Measurements from ENCODE around the gene XPO6. TPM values are rescaled to one million over a fixed set of nuclear protein-coding genes. Genes with fewer than 3 reads are reported as not detected.

The XPO6 gene
- total RNA-seq, 1 experiment from 2014 or later = 135 TPM

- ATAC-seq (no peak), DNase-seq (ENCODE audit: low read depth, low spot score) (no peak)
- ChIA-PET CTCF (no interaction called here), POLR2A (no interaction called here)
- in situ Hi-C loops (cut with HindIII; ENCODE audit: low pct_unique_long_range_greater_than_20kb, low sequenced_read_pairs) = no loop called here
- Histone ChIP-seq H3K27ac (ENCODE audit: low read length) (no peak overlapping the region), H3K27me3 (ENCODE audit: control insufficient read depth, insufficient read depth, low read length) (no peaks in the 10 kb centered on the region), H3K4me1 (ENCODE audit: control insufficient read depth, insufficient read depth, low read length) (no peaks in the 10 kb centered on the region), H3K36me3 (ENCODE audit: control insufficient read depth, insufficient read depth, low read length) (no peaks in the 10 kb centered on the region), H3K4me3 (ENCODE audit: low read depth in 2 of 2, low read length in 2 of 2) (no peak overlapping the region), H3K9me3 (ENCODE audit: control insufficient read depth, insufficient read depth, low read depth, low read length) (no peaks in the 10 kb centered on the region)
- TF ChIP-seq POLR2AphosphoS5 (IDR thresholded peaks at IDR 0.05; ENCODE audit: low read depth, low read length) = no peak
- no peak for TF ChIP-seq SIN3A (IDR thresholded peaks at IDR 0.05; ENCODE audit: borderline replicate concordance, insufficient read depth, low read depth, low read length)
- no peak for TF ChIP-seq TCF7L2 (IDR thresholded peaks at IDR 0.05; ENCODE audit: low read depth, low read length)
- TF ChIP-seq, protein P1, sequence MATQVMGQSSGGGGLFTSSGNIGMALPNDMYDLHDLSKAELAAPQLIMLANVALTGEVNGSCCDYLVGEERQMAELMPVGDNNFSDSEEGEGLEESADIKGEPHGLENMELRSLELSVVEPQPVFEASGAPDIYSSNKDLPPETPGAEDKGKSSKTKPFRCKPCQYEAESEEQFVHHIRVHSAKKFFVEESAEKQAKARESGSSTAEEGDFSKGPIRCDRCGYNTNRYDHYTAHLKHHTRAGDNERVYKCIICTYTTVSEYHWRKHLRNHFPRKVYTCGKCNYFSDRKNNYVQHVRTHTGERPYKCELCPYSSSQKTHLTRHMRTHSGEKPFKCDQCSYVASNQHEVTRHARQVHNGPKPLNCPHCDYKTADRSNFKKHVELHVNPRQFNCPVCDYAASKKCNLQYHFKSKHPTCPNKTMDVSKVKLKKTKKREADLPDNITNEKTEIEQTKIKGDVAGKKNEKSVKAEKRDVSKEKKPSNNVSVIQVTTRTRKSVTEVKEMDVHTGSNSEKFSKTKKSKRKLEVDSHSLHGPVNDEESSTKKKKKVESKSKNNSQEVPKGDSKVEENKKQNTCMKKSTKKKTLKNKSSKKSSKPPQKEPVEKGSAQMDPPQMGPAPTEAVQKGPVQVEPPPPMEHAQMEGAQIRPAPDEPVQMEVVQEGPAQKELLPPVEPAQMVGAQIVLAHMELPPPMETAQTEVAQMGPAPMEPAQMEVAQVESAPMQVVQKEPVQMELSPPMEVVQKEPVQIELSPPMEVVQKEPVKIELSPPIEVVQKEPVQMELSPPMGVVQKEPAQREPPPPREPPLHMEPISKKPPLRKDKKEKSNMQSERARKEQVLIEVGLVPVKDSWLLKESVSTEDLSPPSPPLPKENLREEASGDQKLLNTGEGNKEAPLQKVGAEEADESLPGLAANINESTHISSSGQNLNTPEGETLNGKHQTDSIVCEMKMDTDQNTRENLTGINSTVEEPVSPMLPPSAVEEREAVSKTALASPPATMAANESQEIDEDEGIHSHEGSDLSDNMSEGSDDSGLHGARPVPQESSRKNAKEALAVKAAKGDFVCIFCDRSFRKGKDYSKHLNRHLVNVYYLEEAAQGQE (IDR thresholded peaks at IDR 0.05; ENCODE audit: insufficient read depth in 1 of 2, low read depth in 2 of 2, low read length in 1 of 2) = no peak
- TF ChIP-seq, protein P2, sequence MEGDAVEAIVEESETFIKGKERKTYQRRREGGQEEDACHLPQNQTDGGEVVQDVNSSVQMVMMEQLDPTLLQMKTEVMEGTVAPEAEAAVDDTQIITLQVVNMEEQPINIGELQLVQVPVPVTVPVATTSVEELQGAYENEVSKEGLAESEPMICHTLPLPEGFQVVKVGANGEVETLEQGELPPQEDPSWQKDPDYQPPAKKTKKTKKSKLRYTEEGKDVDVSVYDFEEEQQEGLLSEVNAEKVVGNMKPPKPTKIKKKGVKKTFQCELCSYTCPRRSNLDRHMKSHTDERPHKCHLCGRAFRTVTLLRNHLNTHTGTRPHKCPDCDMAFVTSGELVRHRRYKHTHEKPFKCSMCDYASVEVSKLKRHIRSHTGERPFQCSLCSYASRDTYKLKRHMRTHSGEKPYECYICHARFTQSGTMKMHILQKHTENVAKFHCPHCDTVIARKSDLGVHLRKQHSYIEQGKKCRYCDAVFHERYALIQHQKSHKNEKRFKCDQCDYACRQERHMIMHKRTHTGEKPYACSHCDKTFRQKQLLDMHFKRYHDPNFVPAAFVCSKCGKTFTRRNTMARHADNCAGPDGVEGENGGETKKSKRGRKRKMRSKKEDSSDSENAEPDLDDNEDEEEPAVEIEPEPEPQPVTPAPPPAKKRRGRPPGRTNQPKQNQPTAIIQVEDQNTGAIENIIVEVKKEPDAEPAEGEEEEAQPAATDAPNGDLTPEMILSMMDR (IDR thresholded peaks at IDR 0.05) = no peak
- intact Hi-C loops (cut with micrococcal nuclease; ENCODE audit: unreplicated experiment) = no loop called here
- no TSS peak for BruUV-seq (replicated peaks)
Observed at GRCh38 chr16:28084209-28084608, 127.6 kb downstream of the XPO6 start.

DNA sequence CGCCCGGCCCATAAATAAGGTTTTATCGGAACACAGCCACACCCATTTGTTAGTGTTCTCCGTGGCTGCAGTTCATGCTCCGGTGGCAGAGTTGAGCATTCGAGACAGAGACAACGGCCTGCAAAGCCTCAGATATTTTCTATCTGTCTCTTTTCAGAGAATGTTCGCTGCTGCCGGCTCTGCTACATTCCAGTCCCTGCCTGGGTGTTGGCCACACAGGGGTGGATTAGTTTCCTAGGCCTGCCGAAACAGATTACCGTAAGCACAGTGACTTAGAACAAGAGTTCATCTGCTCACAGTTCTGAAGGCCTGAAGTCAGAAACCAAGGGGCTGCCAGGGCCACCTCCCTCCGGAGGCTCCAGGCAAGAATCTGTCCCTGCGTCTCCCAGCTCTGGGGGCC is 129.1 kb downstream of the XPO6 start:
- no TSS peak for BruUV-seq (replicated peaks)
- DNase-seq (ENCODE audit: low read depth, low spot score) = no peak
- Histone ChIP-seq H3K9me3 (ENCODE audit: control insufficient read depth, insufficient read depth, low read depth, low read length) (no peaks in the 10 kb centered on the region), H3K27me3 (ENCODE audit: control insufficient read depth, insufficient read depth, low read length) (no peaks in the 10 kb centered on the region), H3K36me3 (ENCODE audit: control insufficient read depth, insufficient read depth, low read length) (no peaks in the 10 kb centered on the region), H3K4me3 (ENCODE audit: low read depth in 2 of 2, low read length in 2 of 2) (no peak overlapping the region), H3K27ac (ENCODE audit: low read length) (no peak overlapping the region), H3K4me1 (ENCODE audit: control insufficient read depth, insufficient read depth, low read length) (no peaks in the 10 kb centered on the region)
- peak; percentile 19; the same call in 1 of the 2 replicates for ATAC-seq
- no peak for TF ChIP-seq TCF7L2 (IDR thresholded peaks at IDR 0.05; ENCODE audit: low read depth, low read length)
- TF ChIP-seq, protein P1 (IDR thresholded peaks at IDR 0.05; ENCODE audit: insufficient read depth in 1 of 2, low read depth in 2 of 2, low read length in 1 of 2) = no peak
- no peak for TF ChIP-seq POLR2AphosphoS5 (IDR thresholded peaks at IDR 0.05; ENCODE audit: low read depth, low read length)
- TF ChIP-seq SIN3A (IDR thresholded peaks at IDR 0.05; ENCODE audit: borderline replicate concordance, insufficient read depth, low read depth, low read length) = no peak
- ChIA-PET CTCF (no interaction called here), POLR2A (no interaction called here)
- in situ Hi-C loops (cut with HindIII; ENCODE audit: low pct_unique_long_range_greater_than_20kb, low sequenced_read_pairs) (no loop called here), intact Hi-C loops (cut with micrococcal nuclease; ENCODE audit: unreplicated experiment) (no loop called here)

All from Panc1 (cell line).